Subcutaneous abdominal adipose tissue (tissue), 5 donors: ENCODE measurements around the gene MBNL2.

ENCODE experiments used
- H3K27ac ChIP-seq: one replicate; pipeline ENCODE4 v1.7.0; 2013; ENCODE audit warnings: low read depth, mild to moderate bottlenecking, inconsistent platforms, low read length, moderate library complexity
- H3K27me3 ChIP-seq, 5 donors: one replicate each; pipeline ENCODE4 v1.7.0; 2013; ENCODE audit warnings: low read length in 5 of 5, inconsistent platforms in 1 of 5; ENCODE audit not compliant: control insufficient read depth in 5 of 5, insufficient read depth in 4 of 5
- H3K36me3 ChIP-seq, 5 donors: one replicate each; pipeline ENCODE4 v1.7.0; 2013; ENCODE audit warnings: low read length in 5 of 5; ENCODE audit not compliant: control insufficient read depth in 5 of 5, insufficient read depth in 5 of 5
- H3K4me1 ChIP-seq, 5 donors: one replicate each; pipeline ENCODE4 v1.7.0; 2013; ENCODE audit warnings: low read length in 5 of 5, mild to moderate bottlenecking in 3 of 5, moderate library complexity in 1 of 5; ENCODE audit not compliant: control insufficient read depth in 5 of 5, insufficient read depth in 5 of 5
- H3K4me3 ChIP-seq, 5 donors: one replicate each; pipeline ENCODE4 v1.7.0; 2013; ENCODE audit warnings: low read length in 5 of 5, low read depth in 1 of 5
- H3K9ac ChIP-seq, 5 donors: one replicate each; pipeline ENCODE4 v1.7.0; 2013; ENCODE audit warnings: low read length in 5 of 5, mild to moderate bottlenecking in 4 of 5, moderate library complexity in 3 of 5
- H3K9me3 ChIP-seq, 5 donors: one replicate each; pipeline ENCODE4 v1.7.0; 2013; ENCODE audit warnings: low read length in 5 of 5; ENCODE audit not compliant: control insufficient read depth in 5 of 5
- donor health status: healthy.
- donor health status: healthy.
- donor health status: healthy.
- donor health status: healthy.
- donor health status: healthy.

MBNL2 gene

GRCh38 chr13:97327506-97328221 lies 105.5 kb downstream of the MBNL2 start:
- Histone ChIP-seq H3K36me3 (no peaks in the 10 kb centered on the region), H3K9me3 (no peaks in the 10 kb centered on the region), H3K4me3 (no peak overlapping the region), H3K9ac (peak overlapping the region in 1 of 5 donors; percentile 25), H3K27me3 (no peaks in the 10 kb centered on the region), H3K27ac (peak overlapping the region; percentile 51), H3K4me1 (peaks cover 0 to 36% (median 28%) of the 10 kb centered on the region in 5 donors)

GRCh38 chr13:97328222-97328790 lies 106.2 kb downstream of the MBNL2 start:
- Histone ChIP-seq H3K36me3 (no peaks in the 10 kb centered on the region), H3K4me1 (peaks cover 2 to 38% (median 34%) of the 10 kb centered on the region in 5 donors), H3K9ac (peak overlapping the region in 1 of 5 donors; percentile 25), H3K4me3 (no peak overlapping the region), H3K27me3 (no peaks in the 10 kb centered on the region), H3K27ac (peak overlapping the region; percentile 51), H3K9me3 (no peaks in the 10 kb centered on the region)

- Histone ChIP-seq H3K9me3 (no peaks in the 10 kb centered on the region), H3K27me3 (no peaks in the 10 kb centered on the region), H3K4me1 (peaks cover 2 to 47% (median 43%) of the 10 kb centered on the region in 5 donors), H3K27ac (no peak overlapping the region), H3K36me3 (no peaks in the 10 kb centered on the region), H3K4me3 (no peak overlapping the region), H3K9ac (no peak overlapping the region)
These were observed 107.2 kb downstream of the MBNL2 start for GRCh38 chr13:97329331-97329730.

GRCh38 chr13:97330448-97330847 lies 108.3 kb downstream of the MBNL2 start:
- Histone ChIP-seq H3K36me3 (peaks cover 0 to 3% (median 0%) of the 10 kb centered on the region in 5 donors), H3K9me3 (no peaks in the 10 kb centered on the region), H3K4me1 (peaks cover 3 to 58% (median 53%) of the 10 kb centered on the region in 5 donors), H3K27ac (no peak overlapping the region), H3K27me3 (no peaks in the 10 kb centered on the region), H3K9ac (no peak overlapping the region), H3K4me3 (no peak overlapping the region)

GRCh38 chr13:97332742-97333141 lies 110.6 kb downstream of the MBNL2 start:
- Histone ChIP-seq H3K27me3 (no peaks in the 10 kb centered on the region), H3K9ac (no peak overlapping the region), H3K4me3 (no peak overlapping the region), H3K9me3 (no peaks in the 10 kb centered on the region), H3K27ac (peak overlapping the region; percentile 38), H3K36me3 (peaks cover 3 to 15% (median 10%) of the 10 kb centered on the region in 5 donors), H3K4me1 (peaks cover 5 to 56% (median 53%) of the 10 kb centered on the region in 5 donors)

GRCh38 chr13:97333983-97334382 lies 111.8 kb downstream of the MBNL2 start:
- Histone ChIP-seq H3K4me1 (peaks cover 5 to 46% (median 41%) of the 10 kb centered on the region in 5 donors), H3K9me3 (no peaks in the 10 kb centered on the region), H3K27ac (no peak overlapping the region), H3K9ac (no peak overlapping the region), H3K27me3 (no peaks in the 10 kb centered on the region), H3K36me3 (peaks cover 3 to 22% (median 14%) of the 10 kb centered on the region in 5 donors), H3K4me3 (no peak overlapping the region)

- H3K9ac ChIP-seq: no peak overlapping the region
- no peaks in the 10 kb centered on the region for H3K9me3 ChIP-seq
- H3K36me3 ChIP-seq: peaks cover 3 to 23% (median 14%) of the 10 kb centered on the region in 5 donors
- H3K27me3 ChIP-seq: no peaks in the 10 kb centered on the region
- no peak overlapping the region for H3K4me3 ChIP-seq
- peak overlapping the region; percentile 46 for H3K27ac ChIP-seq
- H3K4me1 ChIP-seq: peaks cover 5 to 46% (median 43%) of the 10 kb centered on the region in 5 donors
These were observed 112.6 kb downstream of the MBNL2 start for GRCh38 chr13:97334690-97335089.

- Histone ChIP-seq H3K27ac (peak overlapping the region; percentile 33), H3K9me3 (no peaks in the 10 kb centered on the region), H3K27me3 (no peaks in the 10 kb centered on the region), H3K4me1 (peaks cover 5 to 50% (median 45%) of the 10 kb centered on the region in 5 donors), H3K36me3 (peaks cover 3 to 23% (median 14%) of the 10 kb centered on the region in 5 donors), H3K4me3 (no peak overlapping the region), H3K9ac (peak overlapping the region in 1 of 5 donors; percentile 49)
These were observed 113.5 kb downstream of the MBNL2 start for GRCh38 chr13:97335488-97336134.

GRCh38 chr13:97337985-97338499 lies 115.9 kb downstream of the MBNL2 start:
- H3K36me3 ChIP-seq: peaks cover 3 to 24% (median 16%) of the 10 kb centered on the region in 5 donors
- peaks cover 5 to 38% (median 34%) of the 10 kb centered on the region in 5 donors for H3K4me1 ChIP-seq
- no peak overlapping the region for H3K4me3 ChIP-seq
- H3K27ac ChIP-seq: no peak overlapping the region
- no peaks in the 10 kb centered on the region for H3K27me3 ChIP-seq
- no peak overlapping the region for H3K9ac ChIP-seq
- H3K9me3 ChIP-seq: no peaks in the 10 kb centered on the region

GRCh38 chr13:97338571-97338970 lies 116.4 kb downstream of the MBNL2 start:
- H3K27me3 ChIP-seq: no peaks in the 10 kb centered on the region
- H3K27ac ChIP-seq: no peak overlapping the region
- no peaks in the 10 kb centered on the region for H3K9me3 ChIP-seq
- no peak overlapping the region for H3K9ac ChIP-seq
- peaks cover 3 to 29% (median 21%) of the 10 kb centered on the region in 5 donors for H3K36me3 ChIP-seq
- peaks cover 2 to 34% (median 28%) of the 10 kb centered on the region in 5 donors for H3K4me1 ChIP-seq
- no peak overlapping the region for H3K4me3 ChIP-seq
